HEK293T (cell line): ENCODE results near the gene DLL1.

ENCODE experiments used
- ELF4 ChIP-seq: fragments of 450-650 bp; IDR thresholded peaks from 2 replicates; pipeline ENCODE4 v1.6.1; 2017; ENCODE audit warnings: antibody characterized with exemption
- FOXA1 ChIP-seq: fragments of 450-650 bp; IDR thresholded peaks from 2 replicates; pipeline ENCODE4 v1.6.1; 2016; ENCODE audit warnings: mild to moderate bottlenecking
- FOXK2 ChIP-seq: fragments of 450-650 bp; IDR thresholded peaks from 2 replicates; pipeline ENCODE4 v1.6.1; 2016; ENCODE audit warnings: mild to moderate bottlenecking
- L3MBTL2 ChIP-seq: fragments of 450-650 bp; conservative IDR thresholded peaks from 2 replicates; pipeline ENCODE4 v1.6.1; 2016; ENCODE audit warnings: mild to moderate bottlenecking
- NFRKB ChIP-seq: fragments of 450-650 bp; IDR thresholded peaks from 2 replicates; pipeline ENCODE4 v1.6.1; 2016; ENCODE audit warnings: mild to moderate bottlenecking, moderate library complexity
- SUZ12 ChIP-seq: fragments of 450-650 bp; IDR thresholded peaks from 2 replicates; pipeline ENCODE4 v1.6.1; 2016; ENCODE audit warnings: mild to moderate bottlenecking
- ZNF384 ChIP-seq: fragments of 450-650 bp; IDR thresholded peaks from 2 replicates; pipeline ENCODE4 v1.6.1; 2016
- TF ChIP-seq, protein P1 (sequence below): fragments of 450-650 bp; IDR thresholded peaks from 2 replicates; pipeline ENCODE4 v1.6.1; 2016

DNA sequence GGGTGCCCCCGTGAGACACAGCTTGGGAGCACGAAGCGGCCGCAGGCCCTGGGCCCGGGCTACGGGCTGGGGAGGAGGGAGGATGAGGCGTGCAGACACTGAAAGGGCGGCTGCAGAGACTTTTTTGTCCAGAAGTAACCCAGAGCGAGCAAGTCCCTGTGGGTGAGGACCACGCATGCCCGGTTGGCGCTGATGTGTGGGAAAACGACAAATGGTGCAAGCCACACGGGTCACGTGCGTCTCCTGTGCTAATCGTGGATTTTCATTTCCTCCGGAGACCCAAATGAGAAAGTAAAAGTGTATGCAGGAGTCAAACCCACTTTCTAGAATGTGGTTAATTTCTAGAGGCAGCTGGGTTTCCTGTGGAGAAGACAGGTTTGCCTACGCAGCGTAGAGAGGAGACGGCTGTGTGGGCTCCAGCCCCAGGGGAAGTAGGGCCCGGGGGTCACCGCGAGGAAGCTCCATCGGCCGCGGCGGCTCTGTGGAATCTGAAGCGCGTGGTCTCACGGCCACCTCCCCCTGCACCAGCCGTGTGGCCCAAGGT, 19.0 kb downstream of the DLL1 start:
- TF ChIP-seq NFRKB (no peak), FOXK2 (no peak), ZNF384 (no peak), L3MBTL2 (no peak), FOXA1 (no peak), SUZ12 (no peak), ELF4 (no peak)
- TF ChIP-seq, protein P1, sequence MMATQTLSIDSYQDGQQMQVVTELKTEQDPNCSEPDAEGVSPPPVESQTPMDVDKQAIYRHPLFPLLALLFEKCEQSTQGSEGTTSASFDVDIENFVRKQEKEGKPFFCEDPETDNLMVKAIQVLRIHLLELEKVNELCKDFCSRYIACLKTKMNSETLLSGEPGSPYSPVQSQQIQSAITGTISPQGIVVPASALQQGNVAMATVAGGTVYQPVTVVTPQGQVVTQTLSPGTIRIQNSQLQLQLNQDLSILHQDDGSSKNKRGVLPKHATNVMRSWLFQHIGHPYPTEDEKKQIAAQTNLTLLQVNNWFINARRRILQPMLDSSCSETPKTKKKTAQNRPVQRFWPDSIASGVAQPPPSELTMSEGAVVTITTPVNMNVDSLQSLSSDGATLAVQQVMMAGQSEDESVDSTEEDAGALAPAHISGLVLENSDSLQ: no peak
